ENCODE data around the gene RIPOR1.

The RIPOR1 gene

DNA sequence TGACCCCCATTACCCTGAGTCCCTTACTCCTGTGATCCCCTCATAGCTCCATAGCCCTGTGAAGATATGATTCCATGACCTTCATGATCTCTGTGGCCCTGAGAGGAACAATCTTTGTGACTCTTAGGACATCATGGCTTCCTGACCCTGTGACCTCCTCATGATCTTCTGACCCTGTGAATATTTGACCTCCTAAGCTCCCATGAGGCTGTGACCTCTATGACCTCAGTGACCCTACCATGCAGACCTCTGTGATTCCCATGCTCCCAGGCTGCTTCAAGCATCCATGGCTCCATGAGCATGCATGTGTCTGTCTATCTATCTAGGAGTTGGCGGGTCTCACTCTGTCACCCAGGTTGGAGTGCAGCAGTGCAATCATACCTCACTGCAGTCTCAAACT, 12.1 kb downstream of the RIPOR1 start:
- no peak for FAIRE-seq

DNA sequence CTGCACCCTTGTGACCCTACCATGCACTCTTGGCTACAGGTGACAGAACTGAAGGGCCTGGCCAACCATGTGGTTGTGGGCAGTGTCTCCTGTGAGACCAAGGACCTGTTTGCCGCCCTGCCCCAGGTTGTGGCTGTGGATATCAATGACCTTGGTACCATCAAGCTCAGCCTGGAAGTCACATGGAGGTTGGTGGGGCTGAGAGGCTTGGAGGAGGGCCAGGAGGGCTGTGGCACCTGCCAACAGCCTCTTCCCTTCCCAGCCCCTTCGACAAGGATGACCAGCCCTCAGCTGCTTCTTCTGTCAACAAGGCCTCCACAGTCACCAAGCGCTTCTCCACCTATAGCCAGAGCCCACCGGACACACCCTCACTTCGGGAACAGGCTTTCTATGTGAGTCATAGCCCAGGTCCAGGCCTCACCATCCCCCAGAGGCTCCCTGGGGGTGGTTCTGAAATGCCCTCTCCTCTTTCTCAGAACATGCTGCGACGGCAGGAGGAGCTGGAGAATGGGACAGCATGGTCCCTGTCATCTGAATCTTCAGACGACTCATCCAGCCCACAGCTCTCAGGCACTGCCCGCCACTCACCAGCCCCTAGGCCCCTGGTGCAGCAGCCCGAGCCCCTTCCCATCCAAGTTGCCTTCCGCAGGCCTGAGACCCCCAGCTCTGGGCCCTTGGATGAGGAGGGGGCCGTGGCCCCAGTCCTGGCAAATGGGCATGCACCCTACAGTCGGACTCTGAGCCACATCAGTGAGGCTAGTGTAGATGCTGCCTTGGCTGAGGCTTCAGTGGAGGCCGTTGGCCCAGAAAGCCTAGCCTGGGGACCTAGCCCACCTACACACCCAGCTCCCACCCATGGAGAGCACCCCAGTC, 13.0 kb downstream of the RIPOR1 start:
- FAIRE-seq: no peak

DNA sequence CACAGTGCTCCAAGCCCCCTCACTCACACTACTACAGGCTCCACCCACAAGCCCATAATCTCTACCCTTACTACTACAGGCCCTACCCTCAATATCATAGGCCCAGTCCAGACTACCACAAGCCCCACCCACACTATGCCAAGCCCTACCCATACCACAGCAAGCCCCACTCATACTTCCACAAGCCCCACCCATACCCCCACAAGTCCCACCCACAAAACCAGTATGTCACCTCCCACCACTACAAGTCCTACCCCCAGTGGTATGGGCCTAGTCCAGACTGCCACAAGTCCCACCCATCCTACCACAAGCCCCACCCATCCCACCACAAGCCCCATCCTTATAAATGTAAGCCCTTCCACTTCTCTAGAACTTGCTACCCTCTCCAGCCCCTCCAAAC, 13.8 kb downstream of the RIPOR1 start:
- FAIRE-seq: no peak

DNA sequence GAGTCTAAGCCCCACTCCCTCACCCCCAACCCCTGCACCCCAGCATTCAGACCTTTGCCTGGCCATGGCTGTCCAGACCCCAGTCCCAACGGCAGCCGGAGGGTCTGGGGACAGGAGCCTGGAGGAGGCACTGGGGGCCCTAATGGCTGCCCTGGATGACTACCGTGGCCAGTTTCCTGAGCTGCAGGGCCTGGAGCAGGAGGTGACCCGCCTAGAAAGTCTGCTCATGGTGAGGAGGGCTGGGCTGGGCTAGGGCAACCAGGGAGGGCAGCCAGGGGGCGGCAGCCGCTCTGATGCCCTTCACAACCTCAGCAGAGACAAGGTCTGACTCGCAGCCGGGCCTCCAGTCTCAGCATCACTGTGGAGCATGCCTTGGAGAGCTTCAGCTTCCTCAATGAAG, 14.4 kb downstream of the RIPOR1 start:
- FAIRE-seq: no peak

DNA sequence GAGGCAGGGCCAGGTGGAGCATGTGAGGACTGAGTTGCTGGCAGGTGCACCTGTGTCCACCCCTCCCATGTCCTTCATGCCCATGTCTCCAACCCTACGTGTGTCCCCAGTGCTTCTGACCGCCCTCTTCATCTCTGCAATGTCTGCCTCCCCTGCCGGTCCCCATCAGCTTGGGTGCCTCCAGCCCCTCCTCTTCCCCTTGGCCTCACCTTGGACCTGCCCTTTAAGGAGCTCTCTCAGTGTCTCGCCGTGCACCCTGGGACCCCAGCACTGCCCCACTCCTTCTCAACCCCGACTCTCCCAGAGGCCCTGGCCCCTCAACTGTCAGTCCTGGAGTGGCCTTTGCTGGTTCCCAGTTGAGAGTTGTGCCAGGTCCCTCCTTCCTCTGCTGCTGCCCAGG, 15.0 kb downstream of the RIPOR1 start:
- FAIRE-seq: no peak

DNA sequence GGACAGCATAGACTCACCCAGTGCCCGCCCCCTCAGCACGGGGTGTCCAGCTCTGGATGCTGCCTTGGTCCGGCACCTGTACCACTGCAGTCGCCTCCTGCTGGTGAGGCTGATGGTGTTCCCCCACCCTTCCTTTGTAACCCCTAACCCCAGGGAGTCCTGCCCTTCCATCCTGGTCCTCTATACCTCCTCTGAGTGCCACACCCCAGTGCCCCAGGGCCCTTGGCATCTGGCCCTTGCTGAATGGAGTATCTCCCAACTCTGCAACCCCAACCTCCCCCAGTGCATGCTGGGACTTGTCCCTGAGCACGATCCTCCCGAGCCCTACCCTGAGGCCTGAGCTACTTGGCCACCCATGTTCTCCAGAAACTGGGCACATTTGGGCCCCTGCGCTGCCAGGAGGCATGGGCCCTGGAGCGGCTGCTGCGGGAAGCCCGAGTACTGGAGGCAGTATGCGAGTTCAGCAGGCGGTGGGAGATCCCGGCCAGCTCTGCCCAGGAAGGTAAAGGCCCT, 15.8 kb downstream of the RIPOR1 start:
- no peak for FAIRE-seq

GRCh38 chr16:67544844-67545664, 16.4 kb downstream of the RIPOR1 start:
- FAIRE-seq: no peak

DNA sequence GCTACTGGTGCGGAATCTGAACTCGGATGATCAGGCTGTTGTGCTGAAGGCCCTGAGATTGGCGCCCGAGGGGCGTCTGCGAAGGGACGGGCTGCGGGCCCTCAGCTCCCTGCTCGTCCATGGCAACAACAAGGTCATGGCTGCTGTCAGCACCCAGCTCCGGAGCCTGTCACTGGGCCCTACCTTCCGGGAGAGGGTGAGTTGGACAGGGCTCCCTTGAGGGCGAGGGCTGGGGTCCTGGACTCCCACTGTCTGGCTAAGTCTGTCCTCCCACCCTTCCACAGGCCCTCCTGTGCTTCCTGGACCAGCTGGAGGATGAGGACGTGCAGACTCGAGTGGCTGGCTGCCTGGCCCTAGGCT, 17.0 kb downstream of the RIPOR1 start:
- FAIRE-seq: no peak

- FAIRE-seq: no peak
These were observed 17.5 kb downstream of the RIPOR1 start for GRCh38 chr16:67546091-67546501.

DNA sequence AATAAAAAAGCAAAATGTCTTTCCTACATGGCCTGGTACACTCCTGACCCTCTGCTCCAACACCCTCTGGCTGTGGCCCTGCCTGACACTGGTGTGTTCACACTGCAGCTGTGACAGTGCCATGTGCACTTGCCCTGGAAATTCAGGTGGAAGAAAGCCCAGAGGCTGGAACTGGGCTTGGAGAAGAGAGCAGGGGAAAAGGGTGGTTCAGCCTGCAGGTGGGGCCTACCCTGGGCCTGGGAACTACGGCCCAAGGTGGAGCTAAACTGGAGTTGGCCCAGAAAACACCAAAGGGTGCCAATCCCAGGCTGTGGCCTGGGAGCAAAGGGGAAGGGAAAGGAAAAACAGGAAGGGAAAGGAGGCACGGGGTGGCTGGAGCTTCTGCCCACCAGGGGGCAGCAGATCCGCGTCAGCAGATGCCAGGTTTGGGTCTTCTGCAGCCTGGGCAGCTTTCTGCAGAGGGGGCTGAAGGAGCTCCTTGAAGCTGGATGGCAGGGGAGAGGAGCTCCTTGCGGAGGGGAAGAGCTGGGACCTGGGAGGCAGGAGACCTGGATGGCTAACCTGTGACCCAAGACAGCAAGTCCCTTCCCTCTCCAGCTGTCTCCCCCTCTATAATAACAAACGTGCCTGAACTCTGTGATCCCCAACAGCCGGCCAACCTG, 18.3 kb downstream of the RIPOR1 start:
- FAIRE-seq: no peak

DNA sequence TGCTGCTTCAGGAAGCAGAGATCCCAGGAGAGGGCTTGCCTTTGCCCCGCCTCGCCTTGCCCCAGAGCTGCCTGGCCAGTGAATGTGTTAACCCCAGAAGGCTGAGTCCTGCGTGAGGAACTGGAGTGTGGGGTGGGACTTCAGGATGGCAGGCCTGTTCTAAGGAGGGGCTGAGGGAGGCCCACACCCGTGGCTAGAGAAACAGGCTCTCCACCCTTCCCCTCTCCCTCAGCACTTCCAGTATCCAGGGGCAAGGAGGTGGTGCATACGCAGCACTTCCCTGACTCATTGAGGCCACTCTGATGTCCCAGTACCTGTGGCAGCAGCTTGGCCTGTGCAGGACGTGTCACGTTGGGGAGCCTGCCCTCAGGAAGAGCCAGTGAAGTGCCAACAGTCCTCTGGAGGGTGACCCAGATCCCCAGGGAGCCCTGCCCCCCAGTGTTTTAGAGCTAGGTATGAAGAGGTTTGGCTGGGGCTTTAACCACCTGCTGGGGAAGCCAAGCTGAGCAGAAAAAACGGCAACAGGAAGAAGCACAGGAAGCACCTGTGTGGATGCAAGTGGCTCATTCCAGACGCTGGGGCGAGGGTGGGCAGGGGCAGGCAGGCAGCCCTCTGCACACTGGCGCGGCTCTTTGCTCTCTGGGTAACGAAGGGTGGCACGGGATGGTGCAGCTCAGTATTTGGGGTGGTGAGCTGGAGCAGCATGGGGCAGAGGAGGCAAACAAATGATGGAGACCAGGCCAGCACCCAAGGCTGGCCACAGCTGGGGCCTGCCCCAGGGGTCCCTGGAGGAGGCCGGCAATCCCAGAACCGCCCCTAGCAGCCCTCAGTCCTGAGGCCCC, 19.0 kb downstream of the RIPOR1 start:
- no peak for FAIRE-seq

- no peak for FAIRE-seq
These were observed 19.9 kb downstream of the RIPOR1 start for GRCh38 chr16:67548265-67549126.

DNA sequence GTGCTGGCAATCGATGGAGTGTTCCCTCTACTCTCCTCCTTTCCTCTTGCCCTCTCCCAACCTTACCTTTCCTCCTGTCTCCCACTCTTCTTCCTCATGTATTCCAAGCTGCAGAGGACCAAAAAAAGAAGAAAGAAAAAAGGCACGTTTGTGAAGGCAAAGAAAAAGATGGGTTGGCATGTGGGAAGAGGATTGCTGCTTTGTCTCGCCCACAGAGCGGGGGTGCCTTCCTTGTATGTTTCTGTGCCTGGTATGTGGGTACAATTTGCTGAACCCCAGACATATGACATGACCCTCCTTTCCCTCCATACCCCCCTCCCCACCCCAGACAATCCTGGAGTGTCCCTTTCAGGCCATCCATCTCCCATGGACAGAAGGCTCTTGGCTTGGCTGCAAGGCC, 20.6 kb downstream of the RIPOR1 start:
- FAIRE-seq: no peak

- FAIRE-seq: no peak
These were observed 21.3 kb downstream of the RIPOR1 start for GRCh38 chr16:67549936-67550335.

GRCh38 chr16:67551091-67551490, 22.5 kb downstream of the RIPOR1 start:
- no peak for FAIRE-seq

DNA sequence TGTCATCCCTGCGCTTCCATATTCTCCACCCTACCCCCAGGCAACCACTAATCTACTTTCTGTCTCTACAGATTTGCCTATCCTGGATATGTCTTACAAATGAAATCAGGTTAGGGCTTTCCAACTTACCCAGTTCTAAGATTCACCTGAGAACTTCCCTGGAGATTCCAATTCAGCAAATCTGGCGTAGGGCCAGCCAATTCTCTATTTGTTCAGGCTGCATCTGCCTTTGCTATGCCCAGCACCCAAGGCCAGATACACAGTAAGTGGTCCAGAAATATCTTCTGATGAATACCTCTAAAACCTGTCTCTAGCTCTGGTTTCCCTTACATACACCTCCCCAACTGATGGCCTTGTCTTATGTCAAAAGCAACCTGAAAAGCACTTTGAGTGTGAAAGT, 23.3 kb downstream of the RIPOR1 start:
- no peak for FAIRE-seq

DNA sequence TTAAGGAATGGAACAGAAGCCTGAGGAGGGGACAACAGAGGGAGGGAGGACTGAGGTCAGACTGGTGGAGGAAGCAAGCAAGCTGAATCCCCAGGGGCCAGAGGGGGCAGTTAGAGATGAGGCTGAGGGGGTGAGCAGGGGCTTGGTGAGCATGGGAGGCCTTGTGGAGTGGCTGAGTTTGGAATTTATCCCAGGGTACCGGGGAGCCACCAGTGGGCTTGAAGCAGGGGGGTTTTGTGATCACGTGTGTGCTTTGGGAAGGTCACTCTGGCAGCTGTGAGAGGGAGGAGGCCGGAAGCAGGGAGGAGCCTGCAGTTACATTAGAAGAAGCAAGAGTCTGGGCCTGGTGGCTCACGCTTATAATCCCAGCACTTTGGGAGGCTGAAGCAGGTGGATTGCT, 23.8 kb downstream of the RIPOR1 start:
- FAIRE-seq: no peak

- FAIRE-seq: no peak
These were observed 27.2 kb downstream of the RIPOR1 start for GRCh38 chr16:67555795-67556212.

DNA sequence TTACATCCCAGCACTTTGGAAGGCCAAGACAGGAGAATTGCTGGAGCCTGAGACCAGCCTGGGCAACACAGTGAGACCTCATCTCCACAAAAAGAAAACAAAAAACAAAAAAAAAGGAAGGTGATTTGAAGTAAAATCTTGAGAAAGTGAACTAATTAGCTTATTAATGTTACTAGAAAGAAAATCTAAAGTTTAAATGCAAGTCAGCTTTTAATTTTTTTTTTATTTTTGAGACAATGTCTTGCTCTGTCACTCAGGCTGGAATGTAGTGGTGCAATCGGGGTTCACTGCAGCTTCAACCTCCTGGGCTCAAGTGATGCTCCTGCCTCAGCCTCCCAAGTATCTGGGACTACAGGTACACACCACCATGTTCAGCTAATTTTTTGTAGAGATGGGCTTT, 30.2 kb downstream of the RIPOR1 start:
- no peak for FAIRE-seq

DNA sequence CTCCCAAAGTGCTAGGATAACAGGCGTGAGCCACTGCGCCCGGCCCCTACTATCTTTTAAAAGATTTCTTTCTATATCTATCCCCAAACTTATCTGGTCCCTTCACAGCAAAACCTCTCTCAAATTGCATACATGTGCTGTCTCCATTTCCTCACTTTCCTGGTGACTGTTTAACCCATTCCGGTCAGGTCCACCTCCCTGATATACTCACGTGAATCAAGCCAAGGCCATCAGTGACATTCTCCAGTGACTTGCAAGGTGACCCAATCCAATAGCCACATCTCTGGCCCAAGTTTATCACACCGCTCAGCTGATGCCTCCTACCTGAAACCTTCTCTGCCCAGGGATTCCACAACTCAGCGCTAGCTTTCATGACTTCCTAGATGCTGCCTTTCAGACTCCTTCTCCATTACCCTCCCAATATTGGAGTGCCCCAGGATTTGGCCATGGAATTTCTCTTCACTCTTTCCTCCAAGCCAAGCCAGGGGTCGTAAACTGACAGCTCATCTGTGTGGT, 32.3 kb downstream of the RIPOR1 start:
- FAIRE-seq: no peak

GRCh38 chr16:67561501-67561823, 32.8 kb downstream of the RIPOR1 start:
- FAIRE-seq: no peak

All from islet of Langerhans (tissue), 1 donor.